K562 (cell line): ENCODE measurements around the gene CD300LG. TPM values are rescaled to one million over a fixed set of nuclear protein-coding genes. Genes with fewer than 3 reads are reported as not detected.

Experiments
- ATAC-seq: fragments of 200-7000 bp; cut with Tn5 transposase; 3 replicates; pipeline ENCODE4 v1.9.1; 2020; ENCODE audit warnings: moderate library complexity
- BruUV-seq: library from RNA; stranded (reverse); fragments of 400-500 nt; replicated peaks from 2 replicates; lab custom pipeline; 2021; lab: Mats Ljungman, UMichigan
- CTCF ChIA-PET: fragments of 300-600 bp; formaldehyde crosslinking; extraction: SDS; loops from one replicate; lab custom pipeline; 2021; ENCODE audit warnings: low intra/inter-chr PET ratio; lab: Yijun Ruan, JAX
- POLR2A ChIA-PET: fragments of 300-600, 350-650 bp; sonication (Branson Sonifier 250); formaldehyde crosslinking; extraction: SDS; loops from one replicate; lab custom pipeline; 2021; ENCODE audit warnings: antibody characterized with exemption, inconsistent platforms; lab: Yijun Ruan, JAX
- DNase-seq, 4 experiments: peaks; one replicate each; pipeline versions ENCODE4 v3.0.0 to v3.0.0-alpha.2; 2011 to 2018; ENCODE audit warnings: low spot score in 3 of 4, mixed read lengths in 3 of 4; ENCODE audit errors: extremely low read depth in 1 of 4
- FAIRE-seq: peaks from 2 replicates; lab custom pipeline; 2011; peaks lifted over from hg19 to GRCh38; lab: Jason Lieb, UNC
- H2AFZ ChIP-seq: 2 replicates; pipeline ENCODE4 v1.6.0; 2011; ENCODE audit warnings: low read depth, low read length, control low read depth, inconsistent platforms
- H3K27ac ChIP-seq: fragments of 200-600 bp; 3 replicates; pipeline ENCODE4 v1.8.0; 2011; ENCODE audit warnings: low read depth, mild to moderate bottlenecking, control low read depth, inconsistent platforms, low read length, moderate library complexity, mixed read lengths; ENCODE audit errors: extremely low read depth
- H3K27me3 ChIP-seq, 2 experiments: fragments of 300-600 bp in 1 of 2; 2 replicates in 1 of 2; 3 replicates in 1 of 2; pipeline versions ENCODE4 v1.6.0 to v1.8.0; 2011; ENCODE audit warnings: inconsistent platforms in 2 of 2, low read length in 2 of 2, mild to moderate bottlenecking in 1 of 2, mixed read lengths in 1 of 2, moderate library complexity in 1 of 2; ENCODE audit not compliant: control insufficient read depth in 2 of 2, insufficient read depth in 2 of 2
- H3K36me3 ChIP-seq: fragments of 300-600 bp; 3 replicates; pipeline ENCODE4 v1.8.0; 2011; ENCODE audit warnings: mild to moderate bottlenecking, low read length, inconsistent platforms; ENCODE audit not compliant: control insufficient read depth, insufficient read depth
- H3K4me1 ChIP-seq, 2 experiments: fragments of 200-600 bp in 1 of 2; replicated peaks in 1 of 2; 2 replicates in 1 of 2; 3 replicates in 1 of 2; pipeline versions ENCODE4 v1.5.1 to v1.8.0; 2011; ENCODE audit warnings: inconsistent platforms in 2 of 2, low read length in 2 of 2, mild to moderate bottlenecking in 1 of 2, mixed read lengths in 1 of 2, moderate library complexity in 1 of 2; ENCODE audit not compliant: control insufficient read depth in 2 of 2, insufficient read depth in 2 of 2
- H3K4me2 ChIP-seq: 2 replicates; pipeline ENCODE4 v1.6.1; 2011; ENCODE audit warnings: low read length, control low read depth, inconsistent platforms, mixed read lengths; ENCODE audit not compliant: insufficient read depth
- H3K4me3 ChIP-seq: fragments of 200-600 bp; sonication (generic), shearing (Covaris generic); 2 replicates; pipeline ENCODE4 v1.5.1; 2016; ENCODE audit warnings: control low read depth, inconsistent platforms
- H3K79me2 ChIP-seq: fragments of 200-600 bp; 3 replicates; pipeline ENCODE4 v1.8.0; 2011; ENCODE audit warnings: low read length, inconsistent platforms; ENCODE audit not compliant: control insufficient read depth, insufficient read depth
- H3K9ac ChIP-seq, 2 experiments: 2 replicates each; pipeline versions ENCODE4 v1.6.0 to v1.6.1; 2011; ENCODE audit warnings: low read depth in 2 of 2, low read length in 2 of 2, control low read depth in 1 of 2, inconsistent platforms in 1 of 2, mild to moderate bottlenecking in 1 of 2, mixed read lengths in 1 of 2; ENCODE audit not compliant: insufficient read depth in 1 of 2
- H3K9me1 ChIP-seq: one replicate; pipeline ENCODE4 v1.6.0; 2011; ENCODE audit warnings: inconsistent platforms, mild to moderate bottlenecking, low read length, moderate library complexity; ENCODE audit not compliant: control insufficient read depth, insufficient read depth
- H3K9me3 ChIP-seq: replicated peaks from 2 replicates; pipeline ENCODE4 v1.5.1; 2011; ENCODE audit warnings: low read depth, low read length, inconsistent platforms; ENCODE audit not compliant: control insufficient read depth, insufficient read depth
- H4K20me1 ChIP-seq: replicated peaks from 2 replicates; pipeline ENCODE4 v1.6.1; 2011; ENCODE audit warnings: low read length, inconsistent platforms, mixed read lengths; ENCODE audit not compliant: control insufficient read depth, insufficient read depth
- PBX2 ChIP-seq, 2 experiments: IDR thresholded peaks in 1 of 2; conservative IDR thresholded peaks in 1 of 2; 2 replicates each; pipeline ENCODE4 v1.6.1; 2016; ENCODE audit warnings: low read depth in 2 of 2, mild to moderate bottlenecking in 1 of 2, missing compliant biosample characterization in 1 of 2, missing genetic modification characterization in 1 of 2, moderate library complexity in 1 of 2
- SREBF2 ChIP-seq: sonication (generic); formaldehyde crosslinking; IDR thresholded peaks from 2 replicates; pipeline ENCODE4 v1.4.0; 2020; ENCODE audit warnings: mild to moderate bottlenecking, missing genetic modification reagents
- WGBS: fragments of 100-300 bp; shearing (Covaris generic); methylation state at CpG from one replicate; pipeline ENCODE4 v1.1.6; 2016; ENCODE audit warnings: low coverage, mixed read lengths; ENCODE audit not compliant: insufficient coverage; ENCODE audit errors: missing lambda C conversion rate; 5-methylcytosine and 5-hydroxymethylcytosine counted together
- in situ Hi-C: fragments of 300-500 bp; cut with MboI; formaldehyde crosslinking; loops from 4 replicates; pipeline ENCODE4 v1.15.0; 2018; ENCODE audit warnings: inconsistent platforms, mixed read lengths
- intact Hi-C: fragments of 100-400 bp; cut with micrococcal nuclease; formaldehyde crosslinking; loops from 2 replicates; pipeline ENCODE4 v1.14.2; 2022
- polyA plus RNA-seq, 8 experiments: library from polyadenylated mRNA; depleted of rRNA in 4 of 8; stranded (reverse) in 5 of 8; unstranded in 3 of 8; fragments of >200 nt; fragmentation: Nextera tagmentation in 2 of 8; fragmentation: Illumina TruSeq in 1 of 8; extraction: Ambion mirVana in 2 of 8; extraction: Trizol in 1 of 8; gene quantifications; 2 replicates each; pipeline versions ENCODE4 v1.2.1 to v1.2.3, GENCODE V29; 2011 to 2014; ENCODE audit warnings: inconsistent platforms in 1 of 8, missing spikeins in 1 of 8
- total RNA-seq, 7 experiments: library from RNA; depleted of rRNA in 6 of 7; stranded (reverse); fragments of >200 nt in 6 of 7; fragmentation: Illumina TruSeq in 2 of 7; extraction: Trizol in 2 of 7; gene quantifications; 2 replicates each; pipeline versions ENCODE4 v1.2.1 to v1.2.3, GENCODE V29; 2011 to 2021; ENCODE audit warnings: low replicate concordance in 1 of 7

The CD300LG gene
- total and polyA plus RNA-seq, 9 of the 15 experiments (the other 6 are each of a cell fraction or from before 2014, with no cell fraction given), result not detected

- Histone ChIP-seq H4K20me1 (no peaks in the 10 kb centered on the region; the same call in 1 of the 2 replicates), H3K27me3 (peaks cover 2 to 21% of the 10 kb centered on the region in 2 experiments; a peak in 4 of 5 replicates), H3K79me2 (no peaks in the 10 kb centered on the region), H3K4me2 (no peak overlapping the region), H3K36me3 (no peaks in the 10 kb centered on the region), H3K27ac (no peak overlapping the region), H3K9ac (no peak overlapping the region), H3K4me3 (no peak overlapping the region), H3K4me1 (peaks cover 0 to 14% of the 10 kb centered on the region in 2 experiments; a peak in 4 of 5 replicates), H3K9me3 (no peaks in the 10 kb centered on the region), H3K9me1 (no peaks in the 10 kb centered on the region), H2AFZ (no peak overlapping the region)
- TF ChIP-seq PBX2 (CRISPR knock-in tag; IDR thresholded peaks at IDR 0.05; ENCODE audit: low read depth) (no peak), PBX2 (tag; conservative IDR thresholded peaks at IDR 0.05; ENCODE audit: low read depth) (no peak), SREBF2 (CRISPR knock-in tag) (no peak)
- WGBS, result 0% methylated on average over 3 of the region's 3 CpGs
- no TSS peak for BruUV-seq
- ATAC-seq (no peak), FAIRE-seq (no peak), DNase-seq (no peak)
- POLR2A ChIA-PET, result no interaction called here
- CTCF ChIA-PET, result no interaction called here
- intact Hi-C loops (no loop called here), in situ Hi-C loops (no loop called here)
Measured at GRCh38 chr17:43874293-43874692, 27.3 kb downstream of the CD300LG start.
